ENCODE results near the gene BABAM2. TPM values are rescaled to one million over a fixed set of nuclear protein-coding genes. Genes with fewer than 3 reads are reported as not detected.

The BABAM2 gene
- total RNA-seq, 2 experiments from 2014 or later = 19.7 to 33.2 TPM

- Histone ChIP-seq H3K4me1 (ENCODE audit: insufficient read depth, low read length, poor library complexity, severe bottlenecking) (no peaks in the 10 kb centered on the region), H3K79me2 (ENCODE audit: insufficient read depth, low read depth, low read length) (no peaks in the 10 kb centered on the region), H3K4me2 (ENCODE audit: low read length) (no peak overlapping the region), H3K9me2 (ENCODE audit: insufficient read depth, low read length) (no peaks in the 10 kb centered on the region), H4K20me1 (ENCODE audit: insufficient read depth, low read length) (no peaks in the 10 kb centered on the region), H3K4me3 (ENCODE audit: low read depth, low read length, poor library complexity, severe bottlenecking) (no peak overlapping the region), H3K27ac (ENCODE audit: low read depth, low read length, poor library complexity, severe bottlenecking) (no peak overlapping the region), H3K9me3 (ENCODE audit: low read length) (no peaks in the 10 kb centered on the region; the same call in 1 of the 2 replicates), H2AFZ (ENCODE audit: low read length) (no peak overlapping the region), H3K36me3 (ENCODE audit: insufficient read depth, low read length) (no peaks in the 10 kb centered on the region)
- CTCF ChIA-PET (ENCODE audit: unreplicated experiment) = no interaction called here
- BruUV-seq (replicated peaks) = no TSS peak
- POLR2A ChIA-PET = no interaction called here
- DNase-seq (ENCODE audit: low spot score) = no peak
- TF ChIP-seq CTCF (conservative IDR thresholded peaks at IDR 0.05; ENCODE audit: low read length) (no peak), EZH2phosphoT487 (IDR thresholded peaks at IDR 0.05; ENCODE audit: borderline replicate concordance, low read depth, low read length) (no peak)
- intact Hi-C loops (cut with micrococcal nuclease; ENCODE audit: unreplicated experiment) = no loop called here
Measured at GRCh38 chr2:27989149-27989548, 98.6 kb downstream of the BABAM2 start.

GRCh38 chr2:27990030-27990590, 99.6 kb downstream of the BABAM2 start:
- Histone ChIP-seq H3K9me2 (ENCODE audit: insufficient read depth, low read length) (no peaks in the 10 kb centered on the region), H3K9me3 (ENCODE audit: low read length) (no peaks in the 10 kb centered on the region), H3K27ac (ENCODE audit: low read depth, low read length, poor library complexity, severe bottlenecking) (no peak overlapping the region), H2AFZ (ENCODE audit: low read length) (no peak overlapping the region), H3K79me2 (ENCODE audit: insufficient read depth, low read depth, low read length) (no peaks in the 10 kb centered on the region), H3K4me3 (ENCODE audit: low read depth, low read length, poor library complexity, severe bottlenecking) (no peak overlapping the region), H3K36me3 (ENCODE audit: insufficient read depth, low read length) (no peaks in the 10 kb centered on the region), H3K4me1 (ENCODE audit: insufficient read depth, low read length, poor library complexity, severe bottlenecking) (no peaks in the 10 kb centered on the region), H4K20me1 (ENCODE audit: insufficient read depth, low read length) (no peaks in the 10 kb centered on the region), H3K4me2 (ENCODE audit: low read length) (no peak overlapping the region)
- intact Hi-C loops (cut with micrococcal nuclease; ENCODE audit: unreplicated experiment) = no loop called here
- DNase-seq (ENCODE audit: low spot score) = no peak
- TF ChIP-seq CTCF (conservative IDR thresholded peaks at IDR 0.05; ENCODE audit: low read length) (no peak), EZH2phosphoT487 (IDR thresholded peaks at IDR 0.05; ENCODE audit: borderline replicate concordance, low read depth, low read length) (no peak)
- CTCF ChIA-PET (ENCODE audit: unreplicated experiment) = no interaction called here
- BruUV-seq (replicated peaks) = no TSS peak
- POLR2A ChIA-PET = no interaction called here

- Histone ChIP-seq H3K4me1 (ENCODE audit: insufficient read depth, low read length, poor library complexity, severe bottlenecking) (no peaks in the 10 kb centered on the region), H3K9me2 (ENCODE audit: insufficient read depth, low read length) (no peaks in the 10 kb centered on the region), H4K20me1 (ENCODE audit: insufficient read depth, low read length) (no peaks in the 10 kb centered on the region), H3K27ac (ENCODE audit: low read depth, low read length, poor library complexity, severe bottlenecking) (no peak overlapping the region), H3K79me2 (ENCODE audit: insufficient read depth, low read depth, low read length) (no peaks in the 10 kb centered on the region), H3K4me3 (ENCODE audit: low read depth, low read length, poor library complexity, severe bottlenecking) (no peak overlapping the region), H3K9me3 (ENCODE audit: low read length) (no peaks in the 10 kb centered on the region), H3K36me3 (ENCODE audit: insufficient read depth, low read length) (no peaks in the 10 kb centered on the region), H3K4me2 (ENCODE audit: low read length) (no peak overlapping the region), H2AFZ (ENCODE audit: low read length) (no peak overlapping the region)
- TF ChIP-seq EZH2phosphoT487 (IDR thresholded peaks at IDR 0.05; ENCODE audit: borderline replicate concordance, low read depth, low read length) (no peak), CTCF (conservative IDR thresholded peaks at IDR 0.05; ENCODE audit: low read length) (no peak)
- no TSS peak for BruUV-seq (replicated peaks)
- DNase-seq (ENCODE audit: low spot score) = no peak
- ChIA-PET CTCF (ENCODE audit: unreplicated experiment) (no interaction called here), POLR2A (interaction anchor here (0.6 to 1.1 kb wide), 2 partner anchors 52 to 556 kb away, joined by 3 to 5 read pairs; no protein-coding TSS in a partner anchor)
- intact Hi-C loops (cut with micrococcal nuclease; ENCODE audit: unreplicated experiment) = no loop called here
Measured at GRCh38 chr2:27991146-27991545, 100.6 kb downstream of the BABAM2 start.
